GM21528 (cell line): ENCODE results near the gene RNF207.
A peak's percentile ranks its signal among the peaks of the same experiment; 100 is the strongest.

Experiments used
- ATAC-seq: cut with Tn5 transposase; IDR thresholded peaks from one replicate; pipeline ENCODE4 v1.9.1; 2021; ENCODE audit warnings: mild to moderate bottlenecking, moderate library complexity; ENCODE audit not compliant: unreplicated experiment, low FRiP score

The RNF207 gene

GRCh38 chr1:6246497-6247467 lies 40.9 kb downstream of the RNF207 start:
- ATAC-seq, result peak; percentile 44

- no peak for ATAC-seq
These were observed 41.7 kb downstream of the RNF207 start for GRCh38 chr1:6247651-6248050.

- ATAC-seq, result no peak
These were observed 42.4 kb downstream of the RNF207 start for GRCh38 chr1:6248161-6248776.

GRCh38 chr1:6248932-6249738 lies 43.2 kb downstream of the RNF207 start:
- no peak for ATAC-seq

GRCh38 chr1:6249739-6250689 lies 44.1 kb downstream of the RNF207 start:
- no peak for ATAC-seq

GRCh38 chr1:6251233-6251632 lies 45.3 kb downstream of the RNF207 start:
- ATAC-seq, result no peak

- ATAC-seq, result no peak
These were observed 45.9 kb downstream of the RNF207 start for GRCh38 chr1:6251681-6252373.

GRCh38 chr1:6252374-6252710 lies 46.4 kb downstream of the RNF207 start:
- no peak for ATAC-seq

GRCh38 chr1:6253380-6253779 lies 47.5 kb downstream of the RNF207 start:
- no peak for ATAC-seq

- ATAC-seq, result no peak
These were observed 48.8 kb downstream of the RNF207 start for GRCh38 chr1:6254691-6255090.

GRCh38 chr1:6256645-6257044 lies 50.7 kb downstream of the RNF207 start:
- ATAC-seq, result no peak

GRCh38 chr1:6257541-6258069 lies 51.7 kb downstream of the RNF207 start:
- ATAC-seq, result no peak

GRCh38 chr1:6258675-6259074 lies 52.8 kb downstream of the RNF207 start:
- ATAC-seq, result no peak

- ATAC-seq, result peak; percentile 55
These were observed 53.8 kb downstream of the RNF207 start for GRCh38 chr1:6259491-6260362.

- ATAC-seq, result peak; percentile 36
These were observed 54.6 kb downstream of the RNF207 start for GRCh38 chr1:6260433-6260934.

GRCh38 chr1:6260961-6261614 lies 55.2 kb downstream of the RNF207 start, which contains the start of gene GPR153:
GPR153 (minus strand) TSS chr1:6261098; CDS start chr1:6254905, 6,193 bp downstream.
- peak; percentile 41 for ATAC-seq

GRCh38 chr1:6261615-6261995 lies 55.7 kb downstream of the RNF207 start:
- no peak for ATAC-seq
